ENCODE data around the gene MAST4.

The MAST4 gene

DNA sequence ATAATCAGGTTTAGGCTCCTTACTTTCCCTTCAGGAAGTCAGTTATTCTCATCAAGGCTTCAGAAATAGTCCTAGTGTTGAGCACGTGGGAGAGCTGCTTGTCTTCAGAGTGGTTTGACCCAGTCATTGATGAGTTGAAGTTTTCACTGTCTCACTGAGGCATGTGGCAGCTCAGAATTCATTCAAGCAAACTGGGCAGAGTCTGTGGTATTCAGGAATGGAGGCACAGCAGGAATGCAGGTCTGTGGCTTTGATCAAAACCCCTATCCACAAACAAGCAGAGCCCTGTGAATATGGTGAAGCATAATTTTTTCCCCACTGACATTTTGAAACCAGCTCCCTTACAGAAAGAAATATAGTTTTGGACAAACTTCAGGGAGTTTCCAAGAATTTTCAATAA lies 393.1 kb downstream of the MAST4 start:
- TF ChIP-seq, protein P1, sequence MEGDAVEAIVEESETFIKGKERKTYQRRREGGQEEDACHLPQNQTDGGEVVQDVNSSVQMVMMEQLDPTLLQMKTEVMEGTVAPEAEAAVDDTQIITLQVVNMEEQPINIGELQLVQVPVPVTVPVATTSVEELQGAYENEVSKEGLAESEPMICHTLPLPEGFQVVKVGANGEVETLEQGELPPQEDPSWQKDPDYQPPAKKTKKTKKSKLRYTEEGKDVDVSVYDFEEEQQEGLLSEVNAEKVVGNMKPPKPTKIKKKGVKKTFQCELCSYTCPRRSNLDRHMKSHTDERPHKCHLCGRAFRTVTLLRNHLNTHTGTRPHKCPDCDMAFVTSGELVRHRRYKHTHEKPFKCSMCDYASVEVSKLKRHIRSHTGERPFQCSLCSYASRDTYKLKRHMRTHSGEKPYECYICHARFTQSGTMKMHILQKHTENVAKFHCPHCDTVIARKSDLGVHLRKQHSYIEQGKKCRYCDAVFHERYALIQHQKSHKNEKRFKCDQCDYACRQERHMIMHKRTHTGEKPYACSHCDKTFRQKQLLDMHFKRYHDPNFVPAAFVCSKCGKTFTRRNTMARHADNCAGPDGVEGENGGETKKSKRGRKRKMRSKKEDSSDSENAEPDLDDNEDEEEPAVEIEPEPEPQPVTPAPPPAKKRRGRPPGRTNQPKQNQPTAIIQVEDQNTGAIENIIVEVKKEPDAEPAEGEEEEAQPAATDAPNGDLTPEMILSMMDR (IDR thresholded peaks at IDR 0.05; ENCODE audit: low read depth, low read length, poor library complexity, severe bottlenecking) = no peak
- no peak for TF ChIP-seq EZH2phosphoT487 (IDR thresholded peaks at IDR 0.05; ENCODE audit: borderline replicate concordance, low read length)

GRCh38 chr5:66989781-66990180 lies 393.6 kb downstream of the MAST4 start:
- Histone ChIP-seq H3K9me2 (replicated peaks; ENCODE audit: control insufficient read depth, low read length) (no peaks in the 10 kb centered on the region), H3K4me2 (ENCODE audit: low read length) (no peak overlapping the region), H3K27me3 (ENCODE audit: control insufficient read depth, low read length) (peaks cover 12% of the 10 kb centered on the region), H3F3A (ENCODE audit: control insufficient read depth, insufficient read depth) (no peaks in the 10 kb centered on the region), H3K4me3 (ENCODE audit: low read length) (no peak overlapping the region), H3K36me3 (ENCODE audit: control insufficient read depth, low read length) (no peaks in the 10 kb centered on the region), H4K20me1 (ENCODE audit: control insufficient read depth, insufficient read depth, low read depth, low read length) (no peaks in the 10 kb centered on the region), H3K79me2 (ENCODE audit: control insufficient read depth, low read length) (no peaks in the 10 kb centered on the region), H3K4me1 (ENCODE audit: control insufficient read depth, low read length) (peaks cover 5% of the 10 kb centered on the region), H3K27ac (ENCODE audit: low read depth, low read length) (no peak overlapping the region), H3K9me3 (ENCODE audit: control insufficient read depth, insufficient read depth, low read length) (no peaks in the 10 kb centered on the region)
- TF ChIP-seq EZH2phosphoT487 (IDR thresholded peaks at IDR 0.05; ENCODE audit: borderline replicate concordance, low read length) = no peak
- TF ChIP-seq, protein P1 (IDR thresholded peaks at IDR 0.05; ENCODE audit: low read depth, low read length, poor library complexity, severe bottlenecking) = no peak

More for the DNA sequence above, 393.1 kb downstream of the MAST4 start:
- no peaks in the 10 kb centered on the region for H3K36me3 ChIP-seq (ENCODE audit: control insufficient read depth, low read length)
- H3K9me2 ChIP-seq (replicated peaks; ENCODE audit: control insufficient read depth, low read length) = no peaks in the 10 kb centered on the region
- no peak overlapping the region for H3K4me3 ChIP-seq (ENCODE audit: low read length)
- H3K4me1 ChIP-seq (ENCODE audit: control insufficient read depth, low read length) = peaks cover 5% of the 10 kb centered on the region
- no peaks in the 10 kb centered on the region for H3K79me2 ChIP-seq (ENCODE audit: control insufficient read depth, low read length)
- no peaks in the 10 kb centered on the region for H3K9me3 ChIP-seq (ENCODE audit: control insufficient read depth, insufficient read depth, low read length)
- H4K20me1 ChIP-seq (ENCODE audit: control insufficient read depth, insufficient read depth, low read depth, low read length) = no peaks in the 10 kb centered on the region
- peaks cover 12% of the 10 kb centered on the region for H3K27me3 ChIP-seq (ENCODE audit: control insufficient read depth, low read length)
- H3F3A ChIP-seq (ENCODE audit: control insufficient read depth, insufficient read depth) = no peaks in the 10 kb centered on the region
- no peak overlapping the region for H3K4me2 ChIP-seq (ENCODE audit: low read length)
- H3K27ac ChIP-seq (ENCODE audit: low read depth, low read length) = no peak overlapping the region

- Histone ChIP-seq H3K79me2 (ENCODE audit: control insufficient read depth, low read length) (no peaks in the 10 kb centered on the region), H3K4me1 (ENCODE audit: control insufficient read depth, low read length) (peaks cover 3% of the 10 kb centered on the region), H3F3A (ENCODE audit: control insufficient read depth, insufficient read depth) (no peaks in the 10 kb centered on the region), H3K36me3 (ENCODE audit: control insufficient read depth, low read length) (no peaks in the 10 kb centered on the region), H3K27me3 (ENCODE audit: control insufficient read depth, low read length) (peaks cover 10% of the 10 kb centered on the region), H3K9me3 (ENCODE audit: control insufficient read depth, insufficient read depth, low read length) (no peaks in the 10 kb centered on the region), H3K27ac (ENCODE audit: low read depth, low read length) (no peak overlapping the region), H3K4me2 (ENCODE audit: low read length) (no peak overlapping the region), H4K20me1 (ENCODE audit: control insufficient read depth, insufficient read depth, low read depth, low read length) (no peaks in the 10 kb centered on the region), H3K4me3 (ENCODE audit: low read length) (no peak overlapping the region), H3K9me2 (replicated peaks; ENCODE audit: control insufficient read depth, low read length) (no peaks in the 10 kb centered on the region)
- TF ChIP-seq, protein P1 (IDR thresholded peaks at IDR 0.05; ENCODE audit: low read depth, low read length, poor library complexity, severe bottlenecking) = no peak
- no peak for TF ChIP-seq EZH2phosphoT487 (IDR thresholded peaks at IDR 0.05; ENCODE audit: borderline replicate concordance, low read length)
Measured at GRCh38 chr5:66991746-66992145, 395.6 kb downstream of the MAST4 start.

Measured in DOHH2 (cell line).